NOMO-1 (cell line): ENCODE data around the gene SST.

Source experiments
- DNase-seq, 2 experiments: peaks; one replicate each; lab custom pipeline; 2025; ENCODE audit not compliant: unreplicated experiment in 2 of 2; lab: John Stamatoyannopoulos, UW

Gene SST

GRCh38 chr3:187669675-187670504, at the start of gene SST:
Gene SST, minus strand, starts transcription at chr3:187670394. Its CDS starts 103 bp downstream, at chr3:187670291.
- DNase-seq, result peak in 1 of 2 experiments; percentile 5

- no peak for DNase-seq
Measured at GRCh38 chr3:187719628-187720336, 49.6 kb upstream of the SST start.

GRCh38 chr3:187718802-187719201, 48.6 kb upstream of the SST start:
- no peak for DNase-seq

GRCh38 chr3:187717572-187717971, 47.4 kb upstream of the SST start:
- no peak for DNase-seq

- DNase-seq, result peak; percentile 54 to 79
Measured at GRCh38 chr3:187714404-187714979, 44.3 kb upstream of the SST start.

- peak; percentile 26 for DNase-seq
Measured at GRCh38 chr3:187713504-187713903, 43.3 kb upstream of the SST start.

- no peak for DNase-seq
Measured at GRCh38 chr3:187709155-187709554, 39.0 kb upstream of the SST start.

- no peak for DNase-seq
Measured at GRCh38 chr3:187708696-187709095, 38.5 kb upstream of the SST start.

GRCh38 chr3:187706971-187707370, 36.8 kb upstream of the SST start:
- DNase-seq, result peak in 1 of 2 experiments; percentile 28

- DNase-seq, result no peak
Measured at GRCh38 chr3:187705164-187705563, 35.0 kb upstream of the SST start.

- no peak for DNase-seq
Measured at GRCh38 chr3:187702507-187703033, 32.4 kb upstream of the SST start, which contains the start of gene RTP2. Gene RTP2, minus strand, starts transcription at chr3:187702557. Its CDS starts 429 bp downstream, at chr3:187702128.

- DNase-seq, result no peak
Measured at GRCh38 chr3:187700249-187700648, 30.1 kb upstream of the SST start.

GRCh38 chr3:187698499-187699399, 28.6 kb upstream of the SST start:
- DNase-seq, result no peak

- no peak for DNase-seq
Measured at GRCh38 chr3:187696021-187696420, 25.8 kb upstream of the SST start.

GRCh38 chr3:187695449-187695848, 25.3 kb upstream of the SST start:
- DNase-seq, result no peak

GRCh38 chr3:187694801-187695200, 24.6 kb upstream of the SST start:
- no peak for DNase-seq

- no peak for DNase-seq
Measured at GRCh38 chr3:187693431-187693830, 23.2 kb upstream of the SST start.

GRCh38 chr3:187689984-187690383, 19.8 kb upstream of the SST start:
- no peak for DNase-seq

- DNase-seq, result no peak
Measured at GRCh38 chr3:187686621-187687273, 16.6 kb upstream of the SST start.

GRCh38 chr3:187685948-187686347, 15.8 kb upstream of the SST start:
- DNase-seq, result no peak
